Endometrial microvascular endothelial cells (primary cell): ENCODE measurements around the gene GTPBP4. TPM values are rescaled to one million over a fixed set of nuclear protein-coding genes. Genes with fewer than 3 reads are reported as not detected.

Source experiments
- in situ Hi-C: cut with HindIII; loops from 2 replicates; pipeline ENCODE4 v1.10.0; 2017; ENCODE audit warnings: low sequenced_read_pairs, low pct_unique_long_range_greater_than_20kb; ENCODE audit errors: inconsistent ontology term
- total RNA-seq: library from RNA; depleted of rRNA; stranded (reverse); fragments of >200 nt; gene quantifications from one replicate; pipeline ENCODE4 v1.2.3, GENCODE V29; 2015; ENCODE audit errors: inconsistent ontology term

Gene GTPBP4
- total RNA-seq, 1 donor from 2014 or later, result 24.8 TPM

DNA sequence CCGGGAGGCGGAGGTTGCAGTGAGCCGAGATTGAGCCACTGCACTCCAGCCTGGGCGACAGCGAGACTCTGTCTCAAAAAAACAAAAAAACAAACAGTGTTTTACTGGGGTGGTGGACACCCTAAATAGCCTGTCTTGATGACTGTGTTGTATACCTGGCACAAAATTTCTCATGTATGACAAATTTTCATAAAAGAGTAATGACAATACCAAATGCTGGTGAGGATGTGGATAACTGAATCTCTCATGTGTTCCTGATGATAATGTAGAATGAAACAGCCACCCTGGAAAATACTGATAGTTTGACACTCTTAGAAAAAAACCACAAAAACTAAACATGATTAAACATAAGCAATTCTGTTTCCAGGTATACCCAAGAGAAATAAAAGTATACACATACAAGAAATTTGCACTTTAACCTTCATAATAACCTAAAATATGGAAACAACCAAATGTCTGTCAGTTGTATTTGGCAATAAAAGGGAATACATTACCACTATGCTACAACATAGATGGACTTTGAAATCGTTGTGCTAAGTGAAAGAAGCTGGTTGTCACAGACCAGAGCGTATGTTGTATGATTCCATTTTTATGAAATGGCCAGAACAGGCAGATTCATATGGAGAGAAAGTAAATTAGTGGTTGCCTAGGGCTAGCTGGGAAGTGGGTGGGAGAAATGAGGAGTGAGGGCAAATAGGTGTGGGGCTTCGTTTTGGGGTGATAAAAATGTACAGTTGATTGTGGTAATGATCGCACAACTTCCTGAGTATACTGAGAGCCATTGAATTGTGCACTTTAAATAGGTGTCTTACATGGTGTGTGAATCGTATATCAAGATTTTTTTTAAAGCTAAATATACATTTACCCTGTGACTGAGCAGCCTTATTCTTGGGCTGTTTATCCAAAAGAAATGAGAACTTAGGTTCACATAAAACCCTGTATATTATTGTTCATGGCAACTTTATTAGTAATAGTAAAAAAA is 80.4 kb downstream of the GTPBP4 start:
- in situ Hi-C loops, result no loop called here

Other genes with a start within 250 kb of the GTPBP4 start
- 31.8 TPM for gene LARP4B, start 56.7 kb upstream of the GTPBP4 start, total RNA-seq
- not detected for gene IDI2, start 37.4 kb downstream of the GTPBP4 start, total RNA-seq
- gene IDI1, start 60.7 kb downstream of the GTPBP4 start, total RNA-seq, result 34.8 TPM
- 8.6 TPM for gene WDR37, start 68.0 kb downstream of the GTPBP4 start, total RNA-seq